GM21786 (cell line): ENCODE measurements around the gene SARNP.
"Not testable (repeated sequence)": the region's sequence is repeated elsewhere in the genome, so short reads cannot be mapped to it uniquely, and the experiment has no call there.

Experiments used
- ATAC-seq: cut with Tn5 transposase; IDR thresholded peaks from one replicate; pipeline ENCODE4 v1.9.1; 2021; ENCODE audit not compliant: unreplicated experiment

SARNP gene

GRCh38 chr12:55839345-55840140, 22.0 kb upstream of the SARNP start:
- ATAC-seq: no peak

DNA sequence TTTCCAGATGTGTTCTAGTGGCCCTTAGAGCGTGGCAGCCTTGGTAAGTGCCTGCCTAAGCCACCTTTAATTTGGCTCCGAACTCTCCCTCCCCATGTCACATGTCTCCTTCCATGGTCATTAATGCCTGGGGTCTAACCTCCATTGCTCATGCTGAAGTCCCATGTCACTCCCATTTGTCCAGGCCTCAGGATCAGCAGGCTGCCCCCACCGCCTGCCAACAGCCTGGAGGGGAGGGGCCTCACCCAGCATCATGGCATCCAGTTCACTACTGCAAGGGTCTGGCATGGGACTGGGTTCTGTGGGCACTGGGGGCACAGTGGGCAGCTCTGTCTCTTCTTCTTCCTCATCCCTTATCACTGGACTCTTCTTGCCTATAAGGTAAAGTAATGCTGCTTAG, 20.8 kb upstream of the SARNP start:
- ATAC-seq: no peak

GRCh38 chr12:55834400-55834799, 16.9 kb upstream of the SARNP start:
- ATAC-seq: not testable (repeated sequence)

GRCh38 chr12:55833056-55833455, 15.5 kb upstream of the SARNP start:
- no peak for ATAC-seq

- no peak for ATAC-seq
These were observed 13.9 kb upstream of the SARNP start for GRCh38 chr12:55831447-55831815.

DNA sequence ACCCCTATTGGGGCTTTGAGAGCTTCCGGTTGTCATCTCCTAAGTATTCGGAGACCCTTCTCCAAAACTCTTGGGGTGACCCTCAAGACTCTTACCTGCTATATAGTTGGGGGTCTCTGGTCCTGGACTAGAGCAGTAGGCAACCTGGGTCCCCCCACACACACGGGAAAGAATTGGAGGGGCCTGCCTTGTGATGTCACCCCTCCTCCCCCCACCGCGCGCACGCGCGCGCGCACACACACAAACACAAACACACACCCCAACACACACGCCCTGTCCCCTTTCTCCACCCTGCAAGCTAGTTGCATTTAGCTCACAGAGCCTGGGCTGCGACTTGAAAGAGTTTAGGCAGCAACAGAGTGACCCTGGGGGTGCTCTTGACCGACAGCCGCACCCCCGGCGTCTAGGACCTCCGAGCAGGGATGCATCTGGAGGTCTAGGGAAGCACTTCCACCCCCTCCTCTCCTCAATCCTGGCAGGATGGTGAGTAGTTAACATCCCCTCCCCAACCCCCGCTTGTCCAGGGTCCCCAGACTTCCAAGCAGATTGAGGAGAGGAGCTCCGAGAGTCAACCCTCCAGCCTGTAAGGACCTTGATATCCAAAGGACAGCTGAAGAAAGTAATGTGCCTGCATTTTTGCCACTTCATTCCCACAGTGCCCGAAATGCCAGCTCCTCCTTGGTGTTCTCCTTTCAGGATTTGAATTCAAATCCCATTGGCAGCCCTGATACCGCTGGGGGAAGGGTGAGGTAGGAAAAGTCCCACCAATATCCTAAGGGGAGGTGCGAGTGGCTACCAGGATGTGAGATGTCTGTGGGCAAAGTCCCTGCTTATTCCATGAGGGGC, 13.3 kb upstream of the SARNP start:
- no peak for ATAC-seq

GRCh38 chr12:55829967-55830600, 12.6 kb upstream of the SARNP start:
- ATAC-seq: peak; percentile 14

DNA sequence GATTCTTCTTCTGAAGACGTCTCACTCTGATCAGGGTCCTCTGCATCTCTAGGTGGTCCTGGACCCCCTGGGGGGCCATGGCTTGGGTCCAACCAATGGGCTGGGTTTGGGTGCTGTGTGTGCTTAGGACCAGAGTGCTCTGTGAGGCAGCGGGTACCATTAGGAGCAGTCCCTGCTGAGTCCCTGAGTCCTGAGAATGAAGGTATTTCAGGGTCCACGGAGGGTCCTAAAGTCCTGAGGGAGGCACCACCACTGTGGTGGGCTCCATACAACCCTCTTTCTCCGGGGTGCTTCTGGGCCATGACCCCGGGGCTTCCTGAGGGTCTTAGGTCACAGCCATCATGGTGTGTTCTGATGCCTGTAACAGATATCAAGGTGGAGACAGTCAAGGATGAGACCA, 10.8 kb upstream of the SARNP start:
- no peak for ATAC-seq

- ATAC-seq: no peak
These were observed 10.3 kb upstream of the SARNP start for GRCh38 chr12:55827806-55828205.

- no peak for ATAC-seq
These were observed 7.2 kb upstream of the SARNP start for GRCh38 chr12:55824726-55825125.

- ATAC-seq: no peak
These were observed 5.9 kb upstream of the SARNP start for GRCh38 chr12:55823419-55823818.

DNA sequence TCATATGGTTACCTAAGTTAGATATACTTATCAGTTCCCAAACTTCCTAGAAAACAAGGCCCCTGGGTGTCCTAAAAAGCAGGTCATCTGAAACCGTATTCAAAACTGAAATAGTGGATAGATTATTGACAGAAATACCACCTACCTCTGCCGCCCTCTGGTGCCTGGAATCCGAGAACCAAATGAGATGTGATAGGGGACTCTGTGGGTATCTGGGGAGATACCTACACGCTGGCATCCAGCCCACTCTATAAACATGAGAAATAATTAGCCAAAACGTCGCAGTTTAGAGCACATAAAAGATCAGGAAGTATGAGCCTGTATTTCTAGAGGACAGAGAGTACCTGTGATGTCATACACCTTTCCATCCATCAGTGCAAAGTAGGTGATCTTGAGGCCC, 4.7 kb upstream of the SARNP start:
- ATAC-seq: no peak

DNA sequence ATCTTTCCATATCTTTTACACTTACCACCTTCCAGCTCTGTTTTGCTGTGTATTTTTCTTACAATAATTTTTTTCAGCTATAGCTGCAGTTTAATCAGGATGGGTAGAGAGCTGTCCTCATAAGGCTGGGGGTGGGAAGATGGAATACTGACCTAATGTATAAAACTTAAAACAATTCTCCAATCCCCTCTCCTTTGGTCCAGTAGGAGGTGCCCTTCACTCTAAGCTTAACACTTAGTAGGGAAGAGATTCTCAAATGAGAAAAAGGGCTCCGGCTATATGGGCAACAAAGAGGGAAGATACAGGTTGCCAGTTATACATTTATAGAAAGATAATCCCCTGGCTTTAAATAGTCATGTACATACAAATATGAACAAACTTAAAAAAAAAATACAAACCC, 3.2 kb upstream of the SARNP start:
- no peak for ATAC-seq

DNA sequence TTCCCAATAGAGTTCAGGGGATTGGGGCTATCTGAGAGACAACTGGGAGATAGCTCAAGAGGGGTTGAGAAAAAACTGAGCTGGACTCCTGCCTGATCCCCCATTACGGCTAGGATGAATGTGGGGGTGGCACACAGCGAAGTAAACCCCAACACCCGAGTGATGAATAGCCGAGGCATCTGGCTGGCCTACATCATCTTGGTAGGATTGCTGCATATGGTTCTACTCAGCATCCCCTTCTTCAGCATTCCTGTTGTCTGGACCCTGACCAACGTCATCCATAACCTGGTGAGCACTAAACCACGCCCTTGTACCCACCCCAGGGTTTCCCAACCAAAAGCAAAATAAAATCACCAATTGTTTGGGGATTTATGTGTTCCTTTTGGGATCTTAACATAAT, 1.4 kb upstream of the SARNP start:
- ATAC-seq: no peak

GRCh38 chr12:55818140-55818728, 710 bp upstream of the SARNP start:
- peak; percentile 14 for ATAC-seq

GRCh38 chr12:55816881-55817344, 611 bp downstream of the SARNP start:
- no peak for ATAC-seq

- no peak for ATAC-seq
These were observed 2.1 kb downstream of the SARNP start for GRCh38 chr12:55815473-55815872.

DNA sequence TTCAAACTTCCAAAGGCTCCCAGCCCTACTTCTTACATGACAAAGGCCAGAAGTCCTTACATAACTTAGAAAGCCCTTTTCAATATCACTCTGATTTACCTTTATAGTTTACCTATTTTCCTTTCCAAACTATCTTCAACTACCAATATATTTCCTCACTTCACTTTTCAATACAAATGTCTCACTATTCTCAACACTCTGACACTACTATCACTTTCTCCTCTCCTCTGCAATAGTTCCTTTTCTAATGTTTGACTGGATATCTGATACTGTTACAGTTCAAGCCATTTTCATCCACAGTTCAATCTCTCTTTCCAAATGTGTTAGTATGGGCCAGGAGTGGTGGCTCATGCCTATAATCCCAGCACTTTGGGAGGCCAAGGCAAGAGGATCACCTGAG, 3.3 kb downstream of the SARNP start:
- no peak for ATAC-seq

- ATAC-seq: no peak
These were observed 5.4 kb downstream of the SARNP start for GRCh38 chr12:55812088-55812487.

- ATAC-seq: no peak
These were observed 8.2 kb downstream of the SARNP start for GRCh38 chr12:55809274-55809673.

DNA sequence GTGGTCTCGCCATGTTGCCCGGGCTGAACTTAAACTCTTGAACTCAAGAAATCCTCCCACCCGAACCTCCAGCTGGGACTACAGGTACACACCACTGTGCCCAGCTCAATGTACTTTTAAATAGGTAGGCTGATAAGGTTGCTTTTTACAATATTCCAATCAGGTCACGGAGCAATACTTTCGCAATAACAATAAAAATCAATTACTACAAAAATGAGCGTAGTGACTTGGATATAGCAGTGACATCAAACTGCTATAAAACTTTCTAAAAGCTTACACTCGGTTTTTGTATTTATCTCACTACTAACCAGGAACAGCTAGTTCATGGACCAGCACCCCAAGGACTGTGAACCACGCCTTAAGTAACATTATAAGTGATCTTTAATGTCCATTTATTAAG, 10.5 kb downstream of the SARNP start:
- no peak for ATAC-seq
